SK-N-SH treated with all-trans-retinoic acid at 6 μM for 48 hours (cell line): ENCODE results near the gene SBK1.

Experiments used
- ATAC-seq: fragments of 200-7000 bp; cut with Tn5 transposase; 3 replicates; pipeline ENCODE4 v1.9.1; 2020; ENCODE audit warnings: mild to moderate bottlenecking, moderate library complexity
- CREB5 ChIP-seq: fragments of 250-450 bp; sonication (Bioruptor Pico); IDR thresholded peaks from 2 replicates; pipeline ENCODE4 v1.5.1; 2020; ENCODE audit warnings: low read depth, mild to moderate bottlenecking, moderate library complexity
- CSDC2 ChIP-seq: fragments of 250-450 bp; sonication (Bioruptor Pico); IDR thresholded peaks from 2 replicates; pipeline ENCODE4 v1.5.0; 2020; ENCODE audit warnings: mild to moderate bottlenecking, moderate library complexity
- CSRNP3 ChIP-seq: fragments of 250-450 bp; sonication (Bioruptor Pico); IDR thresholded peaks from 2 replicates; pipeline ENCODE4 v1.5.1; 2021; ENCODE audit warnings: mild to moderate bottlenecking, moderate library complexity
- GLIS3 ChIP-seq: fragments of 250-450 bp; sonication (Bioruptor Pico); IDR thresholded peaks from 2 replicates; pipeline ENCODE4 v1.5.0; 2020; ENCODE audit warnings: mild to moderate bottlenecking, moderate library complexity
- ISL1 ChIP-seq: fragments of 250-450 bp; sonication (Bioruptor Pico); IDR thresholded peaks from 2 replicates; pipeline ENCODE4 v2.1.2; 2022; ENCODE audit warnings: mild to moderate bottlenecking, moderate library complexity
- OSR1 ChIP-seq: fragments of 250-450 bp; sonication (Bioruptor Pico); IDR thresholded peaks from 2 replicates; pipeline ENCODE4 v1.8.0; 2022; ENCODE audit warnings: moderate library complexity, mild to moderate bottlenecking, inconsistent platforms
- PATZ1 ChIP-seq: fragments of 250-450 bp; sonication (Bioruptor Pico); IDR thresholded peaks from 2 replicates; pipeline ENCODE4 v1.8.0; 2020; ENCODE audit warnings: mild to moderate bottlenecking, moderate library complexity, borderline replicate concordance
- POU6F1 ChIP-seq: fragments of 250-450 bp; sonication (Bioruptor Pico); IDR thresholded peaks from 2 replicates; pipeline ENCODE4 v1.8.0; 2021; ENCODE audit warnings: low read depth, mild to moderate bottlenecking, moderate library complexity, borderline replicate concordance
- PPARA ChIP-seq: fragments of 250-450 bp; sonication (Bioruptor Pico); IDR thresholded peaks from 2 replicates; pipeline ENCODE4 v1.5.0; 2020; ENCODE audit warnings: mild to moderate bottlenecking, borderline replicate concordance
- RARB ChIP-seq: fragments of 250-450 bp; sonication (Bioruptor Pico); IDR thresholded peaks from 2 replicates; pipeline ENCODE4 v1.8.0; 2021; ENCODE audit warnings: mild to moderate bottlenecking, moderate library complexity
- SNAI2 ChIP-seq: fragments of 250-450 bp; sonication (Bioruptor Pico); IDR thresholded peaks from 2 replicates; pipeline ENCODE4 v1.5.0; 2020; ENCODE audit warnings: mild to moderate bottlenecking, moderate library complexity
- TCF4 ChIP-seq: fragments of 250-450 bp; sonication (Bioruptor Pico); IDR thresholded peaks from 2 replicates; pipeline ENCODE4 v1.8.0; 2021; ENCODE audit warnings: mild to moderate bottlenecking, moderate library complexity, borderline replicate concordance
- TOX ChIP-seq: fragments of 250-450 bp; sonication (Bioruptor Pico); IDR thresholded peaks from 2 replicates; pipeline ENCODE4 v1.8.0; 2021; ENCODE audit warnings: mild to moderate bottlenecking, moderate library complexity, borderline replicate concordance
- TSHZ2 ChIP-seq: fragments of 250-450 bp; sonication (Bioruptor Pico); IDR thresholded peaks from 2 replicates; pipeline ENCODE4 v1.5.0; 2020; ENCODE audit warnings: mild to moderate bottlenecking, moderate library complexity
- ZC3H10 ChIP-seq: fragments of 250-450 bp; sonication (Bioruptor Pico); IDR thresholded peaks from 2 replicates; pipeline ENCODE4 v1.5.1; 2021; ENCODE audit warnings: mild to moderate bottlenecking, moderate library complexity
- ZFP3 ChIP-seq: fragments of 250-450 bp; sonication (Bioruptor Pico); IDR thresholded peaks from 2 replicates; pipeline ENCODE4 v1.5.0; 2020; ENCODE audit warnings: mild to moderate bottlenecking, moderate library complexity
- ZFP30 ChIP-seq: fragments of 450-650 bp; formaldehyde crosslinking; IDR thresholded peaks from 2 replicates; pipeline ENCODE4 v1.5.0; 2022; ENCODE audit warnings: mild to moderate bottlenecking, moderate library complexity
- ZNF565 ChIP-seq: fragments of 450-650 bp; formaldehyde crosslinking; conservative IDR thresholded peaks from 2 replicates; pipeline ENCODE4 v1.5.0; 2020; ENCODE audit warnings: low read depth, mild to moderate bottlenecking, moderate library complexity
- ZNF8 ChIP-seq: fragments of 450-650 bp; formaldehyde crosslinking; IDR thresholded peaks from 2 replicates; pipeline ENCODE4 v1.5.0; 2020; ENCODE audit warnings: mild to moderate bottlenecking, moderate library complexity

SBK1 gene

GRCh38 chr16:28320023-28320561 lies 27.8 kb downstream of the SBK1 start:
- no peak for ATAC-seq
- TF ChIP-seq PATZ1 (CRISPR knock-in tag) (no peak), OSR1 (CRISPR knock-in tag) (no peak), POU6F1 (CRISPR knock-in tag) (no peak), ZFP3 (CRISPR knock-in tag) (no peak), SNAI2 (no peak), CSDC2 (CRISPR knock-in tag) (no peak)

- no peak for TF ChIP-seq ZFP3 (CRISPR knock-in tag)
- TF ChIP-seq CREB5 (CRISPR knock-in tag), result no peak
- TF ChIP-seq RARB (CRISPR knock-in tag), result no peak
- no peak for TF ChIP-seq ZNF8
- TF ChIP-seq TOX (CRISPR knock-in tag), result no peak
- TF ChIP-seq PATZ1 (CRISPR knock-in tag), result no peak
- no peak for TF ChIP-seq TSHZ2 (CRISPR knock-in tag)
- no peak for TF ChIP-seq ZFP30 (CRISPR knock-in tag)
- no peak for TF ChIP-seq ZC3H10 (CRISPR knock-in tag)
- TF ChIP-seq ISL1 (CRISPR knock-in tag), result no peak
- TF ChIP-seq GLIS3 (CRISPR knock-in tag), result no peak
- no peak for TF ChIP-seq TCF4 (CRISPR knock-in tag)
- TF ChIP-seq CSRNP3, result no peak
- TF ChIP-seq PPARA, result no peak
- TF ChIP-seq ZNF565 (CRISPR knock-in tag), result no peak
- no peak for TF ChIP-seq OSR1 (CRISPR knock-in tag)
- ATAC-seq, result no peak
Observed at GRCh38 chr16:28320741-28321140, 28.4 kb downstream of the SBK1 start.
